HepG2 (cell line): ENCODE data around the gene SLC5A6. TPM values are rescaled to one million over a fixed set of nuclear protein-coding genes. Genes with fewer than 3 reads are reported as not detected.

Source experiments
- ARID4A ChIP-seq: sonication (generic); formaldehyde crosslinking; IDR thresholded peaks from 2 replicates; pipeline ENCODE4 v1.5.0; 2020; ENCODE audit warnings: mild to moderate bottlenecking, missing genetic modification reagents, borderline replicate concordance
- FOXJ3 ChIP-seq: sonication (generic); formaldehyde crosslinking; IDR thresholded peaks from 2 replicates; pipeline ENCODE4 v1.4.0; 2020; ENCODE audit warnings: missing genetic modification reagents, mild to moderate bottlenecking, borderline replicate concordance
- HMG20A ChIP-seq: IDR thresholded peaks from 2 replicates; pipeline ENCODE4 v1.6.1; 2016; ENCODE audit warnings: borderline replicate concordance
- IRX3 ChIP-seq: sonication (generic); formaldehyde crosslinking; IDR thresholded peaks from 2 replicates; pipeline ENCODE4 v1.8.1; 2023; ENCODE audit warnings: mild to moderate bottlenecking, low read depth, missing genetic modification reagents, borderline replicate concordance
- JUN ChIP-seq: sonication (generic); formaldehyde crosslinking; IDR thresholded peaks from 2 replicates; pipeline ENCODE4 v1.4.0; 2020; ENCODE audit warnings: mild to moderate bottlenecking, missing genetic modification reagents
- MAFK ChIP-seq, 2 experiments: IDR thresholded peaks in 1 of 2; conservative IDR thresholded peaks in 1 of 2; 2 replicates each; pipeline ENCODE4 v1.6.1; 2011; ENCODE audit warnings: improper control_type of control experiment in 2 of 2, low read length in 2 of 2
- MTA3 ChIP-seq: sonication (generic); formaldehyde crosslinking; IDR thresholded peaks from 2 replicates; pipeline ENCODE4 v1.4.0; 2020; ENCODE audit warnings: missing genetic modification reagents
- MTF2 ChIP-seq: sonication (generic); formaldehyde crosslinking; IDR thresholded peaks from 2 replicates; pipeline ENCODE4 v1.5.0; 2020; ENCODE audit warnings: missing genetic modification reagents, borderline replicate concordance
- NCOA1 ChIP-seq: sonication (generic); formaldehyde crosslinking; IDR thresholded peaks from 2 replicates; pipeline ENCODE4 v1.9.0; 2021; ENCODE audit warnings: missing genetic modification reagents
- RARG ChIP-seq: sonication (generic); formaldehyde crosslinking; IDR thresholded peaks from 2 replicates; pipeline ENCODE4 v1.4.0; 2020; ENCODE audit warnings: low read depth, mild to moderate bottlenecking, missing genetic modification reagents
- ZNF430 ChIP-seq: sonication (generic); formaldehyde crosslinking; IDR thresholded peaks from 2 replicates; pipeline ENCODE4 v1.9.0; 2021; ENCODE audit warnings: mild to moderate bottlenecking, missing genetic modification reagents
- ZNF605 ChIP-seq: sonication (generic); formaldehyde crosslinking; IDR thresholded peaks from 2 replicates; pipeline ENCODE4 v1.8.0; 2022; ENCODE audit warnings: mild to moderate bottlenecking, missing genetic modification reagents
- ZNF616 ChIP-seq: sonication (generic); formaldehyde crosslinking; IDR thresholded peaks from 2 replicates; pipeline ENCODE4 v1.5.0; 2020; ENCODE audit warnings: low read depth, mild to moderate bottlenecking, missing genetic modification reagents
- ZNF619 ChIP-seq: sonication (generic); formaldehyde crosslinking; IDR thresholded peaks from 2 replicates; pipeline ENCODE4 v1.4.0; 2020; ENCODE audit warnings: mild to moderate bottlenecking, missing genetic modification reagents
- ZNF646 ChIP-seq: sonication (generic); formaldehyde crosslinking; IDR thresholded peaks from 2 replicates; pipeline ENCODE4 v1.9.0; 2021; ENCODE audit warnings: mild to moderate bottlenecking, missing genetic modification reagents
- polyA plus RNA-seq, 8 experiments: library from polyadenylated mRNA; depleted of rRNA in 3 of 8; stranded (reverse) in 7 of 8; unstranded in 1 of 8; fragments of >200 nt; fragmentation: Illumina TruSeq in 4 of 8; extraction: Trizol in 4 of 8; gene quantifications; 2 replicates each; pipeline versions ENCODE4 v1.2.1 to v1.2.3, GENCODE V29; 2011 to 2016; ENCODE audit warnings: low read depth in 4 of 8, missing spikeins in 1 of 8, mixed read lengths in 1 of 8; ENCODE audit not compliant: insufficient read depth in 1 of 8
- total RNA-seq, 5 experiments: library from RNA; depleted of rRNA; stranded (reverse); fragments of >200 nt; fragmentation: Illumina TruSeq; extraction: Trizol; gene quantifications; 2 replicates each; pipeline ENCODE4 v1.2.3, GENCODE V29; 2016; ENCODE audit warnings: low read depth in 1 of 5
- TF ChIP-seq, protein P1 (sequence below), 2 experiments: sonication (generic) in 1 of 2; formaldehyde crosslinking in 1 of 2; IDR thresholded peaks; 2 replicates each; pipeline versions ENCODE4 v1.4.0 to v1.6.1; 2018 to 2020; ENCODE audit warnings: missing genetic modification reagents in 2 of 2, borderline replicate concordance in 1 of 2, low read depth in 1 of 2, mild to moderate bottlenecking in 1 of 2, missing biosample characterization in 1 of 2

The SLC5A6 gene
- total and polyA plus RNA-seq, 2 of the 13 experiments (the other 11 are each of a cell fraction or from before 2014, with no cell fraction given) = 135 to 417 TPM

- no peak for TF ChIP-seq ZNF646 (CRISPR knock-in tag)
- no peak for TF ChIP-seq IRX3 (CRISPR knock-in tag)
- no peak for TF ChIP-seq HMG20A (CRISPR knock-in tag)
- no peak for TF ChIP-seq ZNF430
- no peak for TF ChIP-seq NCOA1 (CRISPR knock-in tag)
- no peak; the same call in 1 of the 2 replicates for TF ChIP-seq ZNF616 (CRISPR knock-in tag)
- TF ChIP-seq ZNF619 (CRISPR knock-in tag) = no peak
- no peak for TF ChIP-seq ARID4A (CRISPR knock-in tag)
- no peak for TF ChIP-seq JUN
- TF ChIP-seq ZNF605 (CRISPR knock-in tag) = no peak
- no peak for TF ChIP-seq FOXJ3 (CRISPR knock-in tag)
- TF ChIP-seq, protein P1, sequence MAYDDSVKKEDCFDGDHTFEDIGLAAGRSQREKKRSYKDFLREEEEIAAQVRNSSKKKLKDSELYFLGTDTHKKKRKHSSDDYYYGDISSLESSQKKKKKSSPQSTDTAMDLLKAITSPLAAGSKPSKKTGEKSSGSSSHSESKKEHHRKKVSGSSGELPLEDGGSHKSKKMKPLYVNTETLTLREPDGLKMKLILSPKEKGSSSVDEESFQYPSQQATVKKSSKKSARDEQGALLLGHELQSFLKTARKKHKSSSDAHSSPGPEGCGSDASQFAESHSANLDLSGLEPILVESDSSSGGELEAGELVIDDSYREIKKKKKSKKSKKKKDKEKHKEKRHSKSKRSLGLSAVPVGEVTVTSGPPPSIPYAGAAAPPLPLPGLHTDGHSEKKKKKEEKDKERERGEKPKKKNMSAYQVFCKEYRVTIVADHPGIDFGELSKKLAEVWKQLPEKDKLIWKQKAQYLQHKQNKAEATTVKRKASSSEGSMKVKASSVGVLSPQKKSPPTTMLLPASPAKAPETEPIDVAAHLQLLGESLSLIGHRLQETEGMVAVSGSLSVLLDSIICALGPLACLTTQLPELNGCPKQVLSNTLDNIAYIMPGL (CRISPR knock-in tag; IDR thresholded peaks at IDR 0.05; ENCODE audit: borderline replicate concordance in 1 of 2, low read depth in 1 of 2) = peak; percentile 14 to 37; a peak in 1 of 4 replicates
- TF ChIP-seq MTF2 = no peak
- no peak for TF ChIP-seq MAFK (conservative IDR thresholded peaks at IDR 0.05 in 1 of 2, IDR thresholded peaks at IDR 0.05 in 1 of 2; ENCODE audit: low read length in 2 of 2)
- TF ChIP-seq RARG (CRISPR knock-in tag) = no peak
- no peak for TF ChIP-seq MTA3 (CRISPR knock-in tag)
These were observed 59.8 kb downstream of the SLC5A6 start (continued) for GRCh38 chr2:27152102-27152795.
